GM12878 (cell line): ENCODE data around the gene VAC14. TPM values are rescaled to one million over a fixed set of nuclear protein-coding genes. Genes with fewer than 3 reads are reported as not detected.

Experiments used
- ATAC-seq: fragments of 200-7000 bp; cut with Tn5 transposase; 3 replicates; pipeline ENCODE4 v1.9.1; 2020; ENCODE audit warnings: mild to moderate bottlenecking, moderate library complexity
- BruUV-seq: library from RNA; stranded (reverse); fragments of 400-500 nt; replicated peaks from 2 replicates; lab custom pipeline; 2021; lab: Mats Ljungman, UMichigan
- CTCF ChIA-PET: fragments of 300-600 bp; sonication (Branson Sonifier 250); formaldehyde crosslinking; extraction: SDS; loops from one replicate; lab custom pipeline; 2021; ENCODE audit warnings: inconsistent platforms; lab: Yijun Ruan, JAX
- POLR2A ChIA-PET: fragments of 350-600 bp; formaldehyde crosslinking; extraction: SDS; loops from one replicate; lab custom pipeline; 2021; ENCODE audit warnings: inconsistent platforms; lab: Charles Lee
- RAD21 ChIA-PET: fragments of 300-600 bp; sonication (Branson Sonifier 250); formaldehyde crosslinking; loops from one replicate; lab custom pipeline; 2023; ENCODE audit warnings: antibody characterized with exemption; ENCODE audit not compliant: unreplicated experiment; lab: Charles Lee
- SMC1A ChIA-PET: fragments of 300-600 bp; sonication (Branson Sonifier 250); formaldehyde crosslinking; loops from one replicate; lab custom pipeline; 2023; ENCODE audit not compliant: unreplicated experiment, uncharacterized antibody; lab: Charles Lee
- DNase-seq: peaks from one replicate; pipeline ENCODE4 v3.0.0-alpha.2; 2011; ENCODE audit warnings: low read depth, low spot score
- FAIRE-seq: peaks from 3 replicates; lab custom pipeline; 2011; peaks lifted over from hg19 to GRCh38; lab: Jason Lieb, UNC
- H2AFZ ChIP-seq: 2 replicates; pipeline ENCODE4 v1.6.0; 2011; ENCODE audit warnings: low read depth, low read length, control low read depth; ENCODE audit not compliant: control insufficient read depth
- H3K27ac ChIP-seq: 2 replicates; pipeline ENCODE4 v1.5.1; 2011; ENCODE audit warnings: control low read depth; ENCODE audit not compliant: control insufficient read depth, insufficient read depth
- H3K27me3 ChIP-seq, 2 experiments: replicated peaks in 1 of 2; 2 replicates each; pipeline versions ENCODE4 v1.6.0 to v1.6.1; 2011; ENCODE audit warnings: low read length in 1 of 2; ENCODE audit not compliant: control insufficient read depth in 2 of 2, insufficient read depth in 2 of 2
- H3K36me3 ChIP-seq, 2 experiments: 2 replicates each; pipeline ENCODE4 v1.5.1; 2011; ENCODE audit warnings: low read length in 1 of 2; ENCODE audit not compliant: control insufficient read depth in 2 of 2, insufficient read depth in 2 of 2
- H3K4me1 ChIP-seq: 2 replicates; pipeline ENCODE4 v1.6.1; 2011; ENCODE audit warnings: mild to moderate bottlenecking, low read length, moderate library complexity, mixed read lengths; ENCODE audit not compliant: control insufficient read depth, insufficient read depth
- H3K4me2 ChIP-seq: 2 replicates; pipeline ENCODE4 v1.6.0; 2011; ENCODE audit warnings: control low read depth; ENCODE audit not compliant: control insufficient read depth, insufficient read depth
- H3K4me3 ChIP-seq: fragments of 200-600 bp; sonication (generic); 2 replicates; pipeline ENCODE4 v1.5.1; 2016
- H3K79me2 ChIP-seq: 2 replicates; pipeline ENCODE4 v1.6.0; 2011; ENCODE audit warnings: low read length; ENCODE audit not compliant: control insufficient read depth, insufficient read depth
- H3K9ac ChIP-seq: 2 replicates; pipeline ENCODE4 v1.8.0; 2011; ENCODE audit warnings: low read length, control low read depth, mixed read lengths; ENCODE audit not compliant: control insufficient read depth, insufficient read depth
- H3K9me3 ChIP-seq: replicated peaks from 3 replicates; pipeline ENCODE4 v1.5.1; 2011; ENCODE audit warnings: mild to moderate bottlenecking, low read length; ENCODE audit not compliant: control insufficient read depth, insufficient read depth
- H4K20me1 ChIP-seq: 2 replicates; pipeline ENCODE4 v1.6.0; 2011; ENCODE audit not compliant: control insufficient read depth, insufficient read depth
- ATF2 ChIP-seq: IDR thresholded peaks from 2 replicates; pipeline ENCODE4 v1.6.1; 2012; ENCODE audit warnings: low read length, inconsistent platforms
- CREM ChIP-seq: IDR thresholded peaks from 2 replicates; pipeline ENCODE4 v1.6.1; 2014; ENCODE audit warnings: antibody characterized with exemption, low read depth
- NR2F1 ChIP-seq: fragments of 450-650 bp; conservative IDR thresholded peaks from 2 replicates; pipeline ENCODE4 v1.6.1; 2017; ENCODE audit warnings: mild to moderate bottlenecking
- PBX3 ChIP-seq: IDR thresholded peaks from 2 replicates; pipeline ENCODE4 v1.6.1; 2011; ENCODE audit warnings: mild to moderate bottlenecking, low read depth, low read length, moderate library complexity; ENCODE audit not compliant: insufficient replicate concordance
- POLR2A ChIP-seq: IDR thresholded peaks from 2 replicates; pipeline ENCODE4 v1.6.1; 2011; ENCODE audit warnings: low read depth, mild to moderate bottlenecking, low read length
- YBX1 ChIP-seq: fragments of 450-650 bp; IDR thresholded peaks from 2 replicates; pipeline ENCODE4 v1.6.1; 2016; ENCODE audit warnings: antibody characterized with exemption
- ZBED1 ChIP-seq: IDR thresholded peaks from 2 replicates; pipeline ENCODE4 v1.6.1; 2016; ENCODE audit warnings: borderline replicate concordance
- ZZZ3 ChIP-seq: IDR thresholded peaks from 2 replicates; pipeline ENCODE4 v1.6.1; 2011; ENCODE audit warnings: low read depth; ENCODE audit not compliant: control insufficient read depth, insufficient read length
- WGBS: methylation state at CpG from one replicate; pipeline ENCODE4 v1.1.6; 2016; ENCODE audit warnings: low lambda C conversion rate; ENCODE audit not compliant: insufficient replicate concordance, insufficient coverage; ENCODE audit errors: missing lambda C conversion rate; 5-methylcytosine and 5-hydroxymethylcytosine counted together
- in situ Hi-C: fragments of 300-500 bp; cut with MboI; formaldehyde crosslinking; loops from 9 replicates; pipeline ENCODE4 v1.14.3; 2018; ENCODE audit warnings: mixed read lengths
- intact Hi-C: fragments of 100-400 bp; cut with micrococcal nuclease; formaldehyde crosslinking; loops from one replicate; pipeline ENCODE4 v1.14.2; 2022; ENCODE audit not compliant: unreplicated experiment
- polyA plus RNA-seq, 11 experiments: library from polyadenylated mRNA; depleted of rRNA in 4 of 11; unstranded in 6 of 11; stranded (reverse) in 5 of 11; fragments of >200 nt; fragmentation: Nextera tagmentation in 4 of 11; fragmentation: Illumina TruSeq in 1 of 11; extraction: Ambion mirVana in 4 of 11; extraction: Trizol in 1 of 11; gene quantifications; 1 replicate in 1 of 11; 2 replicates in 10 of 11; pipeline versions ENCODE4 v1.2.1 to v1.2.3, GENCODE V29; 2011 to 2016; ENCODE audit warnings: inconsistent platforms in 2 of 11, missing spikeins in 2 of 11, low read depth in 1 of 11
- total RNA-seq, 4 experiments: library from RNA; depleted of rRNA in 3 of 4; stranded (reverse); fragments of >200 nt in 3 of 4; fragmentation: Illumina TruSeq in 1 of 4; extraction: Trizol in 1 of 4; gene quantifications; 2 replicates each; pipeline versions ENCODE4 v1.2.1 to v1.2.3, GENCODE V29; 2013 to 2021

The VAC14 gene
- total and polyA plus RNA-seq, 10 of the 15 experiments (the other 5 are each of a cell fraction or from before 2014, with no cell fraction given) = 1.3 to 45.5 (median 25.5) TPM

- H3K4me2 ChIP-seq = no peak overlapping the region
- CTCF ChIA-PET = interaction anchor here (1.3 to 1.5 kb wide), 2 partner anchors 113 to 115 kb away, joined by 3 to 4 read pairs; no protein-coding TSS in a partner anchor
- POLR2A ChIA-PET = no interaction called here
- H3K79me2 ChIP-seq = no peaks in the 10 kb centered on the region
- no peak for FAIRE-seq
- intact Hi-C loops = no loop called here
- H4K20me1 ChIP-seq = no peaks in the 10 kb centered on the region
- 87% methylated on average over 4 of the region's 4 CpGs for WGBS
- TF ChIP-seq PBX3 (no peak), CREM (no peak), ATF2 (no peak), YBX1 (no peak), POLR2A (no peak), NR2F1 (no peak), ZZZ3 (no peak), ZBED1 (no peak)
- in situ Hi-C loops = no loop called here
- H3K27me3 ChIP-seq = no peaks in the 10 kb centered on the region
- H3K9ac ChIP-seq = no peak overlapping the region
- SMC1A ChIA-PET = interaction anchor here (0.9 kb wide), 1 partner anchor 8 kb away, joined by 3 read pairs; no protein-coding TSS in a partner anchor
- H3K36me3 ChIP-seq = peaks cover 9 to 10% of the 10 kb centered on the region in 2 experiments; a peak in 3 of 4 replicates
- no peak for DNase-seq
- no peak overlapping the region for H2AFZ ChIP-seq
- no peak overlapping the region for H3K27ac ChIP-seq
- H3K9me3 ChIP-seq = no peaks in the 10 kb centered on the region
- ATAC-seq = no peak
- H3K4me1 ChIP-seq = no peaks in the 10 kb centered on the region
- H3K4me3 ChIP-seq = no peak overlapping the region
- BruUV-seq = no TSS peak
- RAD21 ChIA-PET = no interaction called here
These were observed 33.4 kb downstream of the VAC14 start for GRCh38 chr16:70767377-70768202.
